K562 (cell line): ENCODE results near the gene HMGCL. TPM values are rescaled to one million over a fixed set of nuclear protein-coding genes. Genes with fewer than 3 reads are reported as not detected.
"Not testable (repeated sequence)": the region's sequence is repeated elsewhere in the genome, so short reads cannot be mapped to it uniquely, and the experiment has no call there.

ENCODE experiments used
- ATAC-seq: fragments of 200-7000 bp; cut with Tn5 transposase; 3 replicates; pipeline ENCODE4 v1.9.1; 2020; ENCODE audit warnings: moderate library complexity
- BruUV-seq: library from RNA; stranded (reverse); fragments of 400-500 nt; replicated peaks from 2 replicates; lab custom pipeline; 2021; lab: Mats Ljungman, UMichigan
- CTCF ChIA-PET: fragments of 300-600 bp; formaldehyde crosslinking; extraction: SDS; loops from one replicate; lab custom pipeline; 2021; ENCODE audit warnings: low intra/inter-chr PET ratio; lab: Yijun Ruan, JAX
- POLR2A ChIA-PET: fragments of 300-600, 350-650 bp; sonication (Branson Sonifier 250); formaldehyde crosslinking; extraction: SDS; loops from one replicate; lab custom pipeline; 2021; ENCODE audit warnings: antibody characterized with exemption, inconsistent platforms; lab: Yijun Ruan, JAX
- DNase-seq, 4 experiments: peaks; one replicate each; pipeline versions ENCODE4 v3.0.0 to v3.0.0-alpha.2; 2011 to 2018; ENCODE audit warnings: low spot score in 3 of 4, mixed read lengths in 3 of 4; ENCODE audit errors: extremely low read depth in 1 of 4
- FAIRE-seq: peaks from 2 replicates; lab custom pipeline; 2011; peaks lifted over from hg19 to GRCh38; lab: Jason Lieb, UNC
- H2AFZ ChIP-seq: 2 replicates; pipeline ENCODE4 v1.6.0; 2011; ENCODE audit warnings: low read depth, low read length, control low read depth, inconsistent platforms
- H3K27ac ChIP-seq: fragments of 200-600 bp; 3 replicates; pipeline ENCODE4 v1.8.0; 2011; ENCODE audit warnings: low read depth, mild to moderate bottlenecking, control low read depth, inconsistent platforms, low read length, moderate library complexity, mixed read lengths; ENCODE audit errors: extremely low read depth
- H3K27me3 ChIP-seq, 2 experiments: fragments of 300-600 bp in 1 of 2; 2 replicates in 1 of 2; 3 replicates in 1 of 2; pipeline versions ENCODE4 v1.6.0 to v1.8.0; 2011; ENCODE audit warnings: inconsistent platforms in 2 of 2, low read length in 2 of 2, mild to moderate bottlenecking in 1 of 2, mixed read lengths in 1 of 2, moderate library complexity in 1 of 2; ENCODE audit not compliant: control insufficient read depth in 2 of 2, insufficient read depth in 2 of 2
- H3K36me3 ChIP-seq: fragments of 300-600 bp; 3 replicates; pipeline ENCODE4 v1.8.0; 2011; ENCODE audit warnings: mild to moderate bottlenecking, low read length, inconsistent platforms; ENCODE audit not compliant: control insufficient read depth, insufficient read depth
- H3K4me1 ChIP-seq, 2 experiments: fragments of 200-600 bp in 1 of 2; replicated peaks in 1 of 2; 2 replicates in 1 of 2; 3 replicates in 1 of 2; pipeline versions ENCODE4 v1.5.1 to v1.8.0; 2011; ENCODE audit warnings: inconsistent platforms in 2 of 2, low read length in 2 of 2, mild to moderate bottlenecking in 1 of 2, mixed read lengths in 1 of 2, moderate library complexity in 1 of 2; ENCODE audit not compliant: control insufficient read depth in 2 of 2, insufficient read depth in 2 of 2
- H3K4me2 ChIP-seq: 2 replicates; pipeline ENCODE4 v1.6.1; 2011; ENCODE audit warnings: low read length, control low read depth, inconsistent platforms, mixed read lengths; ENCODE audit not compliant: insufficient read depth
- H3K4me3 ChIP-seq: fragments of 200-600 bp; sonication (generic), shearing (Covaris generic); 2 replicates; pipeline ENCODE4 v1.5.1; 2016; ENCODE audit warnings: control low read depth, inconsistent platforms
- H3K79me2 ChIP-seq: fragments of 200-600 bp; 3 replicates; pipeline ENCODE4 v1.8.0; 2011; ENCODE audit warnings: low read length, inconsistent platforms; ENCODE audit not compliant: control insufficient read depth, insufficient read depth
- H3K9ac ChIP-seq, 2 experiments: 2 replicates each; pipeline versions ENCODE4 v1.6.0 to v1.6.1; 2011; ENCODE audit warnings: low read depth in 2 of 2, low read length in 2 of 2, control low read depth in 1 of 2, inconsistent platforms in 1 of 2, mild to moderate bottlenecking in 1 of 2, mixed read lengths in 1 of 2; ENCODE audit not compliant: insufficient read depth in 1 of 2
- H3K9me1 ChIP-seq: one replicate; pipeline ENCODE4 v1.6.0; 2011; ENCODE audit warnings: inconsistent platforms, mild to moderate bottlenecking, low read length, moderate library complexity; ENCODE audit not compliant: control insufficient read depth, insufficient read depth
- H3K9me3 ChIP-seq: replicated peaks from 2 replicates; pipeline ENCODE4 v1.5.1; 2011; ENCODE audit warnings: low read depth, low read length, inconsistent platforms; ENCODE audit not compliant: control insufficient read depth, insufficient read depth
- H4K20me1 ChIP-seq: replicated peaks from 2 replicates; pipeline ENCODE4 v1.6.1; 2011; ENCODE audit warnings: low read length, inconsistent platforms, mixed read lengths; ENCODE audit not compliant: control insufficient read depth, insufficient read depth
- GABPB2 ChIP-seq: fragments of 250-450 bp; sonication (Bioruptor Pico); conservative IDR thresholded peaks from 2 replicates; pipeline ENCODE4 v1.5.1; 2021; ENCODE audit warnings: mild to moderate bottlenecking
- HOXB6 ChIP-seq: fragments of 250-450 bp; sonication (Bioruptor Pico); IDR thresholded peaks from 2 replicates; pipeline ENCODE4 v1.5.1; 2022; ENCODE audit warnings: mild to moderate bottlenecking, borderline replicate concordance
- ID3 ChIP-seq, 2 experiments: fragments of 250-450 bp in 1 of 2; fragments of 450-650 bp in 1 of 2; sonication (Bioruptor Pico) in 1 of 2; IDR thresholded peaks; 2 replicates each; pipeline versions ENCODE4 v1.6.1 to v1.8.0; 2016 to 2021; ENCODE audit warnings: mild to moderate bottlenecking in 2 of 2, moderate library complexity in 2 of 2, missing compliant biosample characterization in 1 of 2, missing genetic modification characterization in 1 of 2
- NFIX ChIP-seq: fragments of 250-450 bp; sonication (Bioruptor Pico); IDR thresholded peaks from 2 replicates; pipeline ENCODE4 v1.4.0; 2020; ENCODE audit warnings: low read depth, mild to moderate bottlenecking, moderate library complexity
- PPARD ChIP-seq: fragments of 250-450 bp; sonication (Bioruptor Pico); IDR thresholded peaks from 2 replicates; pipeline ENCODE4 v1.8.0; 2022; ENCODE audit warnings: inconsistent platforms, mild to moderate bottlenecking, moderate library complexity
- RNF219 ChIP-seq: fragments of 250-450 bp; sonication (Bioruptor Pico); IDR thresholded peaks from 2 replicates; pipeline ENCODE4 v1.5.0; 2022; ENCODE audit warnings: mild to moderate bottlenecking
- ZBTB11 ChIP-seq, 3 experiments: fragments of 200-800 bp in 1 of 3; fragments of 250-450 bp in 1 of 3; fragments of 450-650 bp in 1 of 3; sonication (Bioruptor Pico) in 1 of 3; sonication (Bioruptor generic) in 1 of 3; formaldehyde crosslinking in 1 of 3; IDR thresholded peaks; 2 replicates each; pipeline versions ENCODE4 v1.6.1 to v1.8.0; 2016 to 2022; ENCODE audit warnings: mild to moderate bottlenecking in 2 of 3, missing genetic modification characterization in 2 of 3, missing compliant biosample characterization in 1 of 3, moderate library complexity in 1 of 3
- ZNF140 ChIP-seq: fragments of 250-450 bp; sonication (Bioruptor Pico); IDR thresholded peaks from 2 replicates; pipeline ENCODE4 v1.8.0; 2021; ENCODE audit warnings: moderate library complexity, mild to moderate bottlenecking, inconsistent platforms
- ZNF277 ChIP-seq: fragments of 250-450 bp; sonication (Bioruptor Pico); IDR thresholded peaks from 2 replicates; pipeline ENCODE4 v1.8.0; 2022; ENCODE audit warnings: inconsistent platforms, mild to moderate bottlenecking, moderate library complexity, borderline replicate concordance
- ZNF408 ChIP-seq: fragments of 250-450 bp; sonication (Bioruptor Pico); IDR thresholded peaks from 2 replicates; pipeline ENCODE4 v1.4.0; 2020; ENCODE audit warnings: low read depth, mild to moderate bottlenecking, moderate library complexity
- ZNF707 ChIP-seq: fragments of 250-450 bp; sonication (Bioruptor Pico); conservative IDR thresholded peaks from 2 replicates; pipeline ENCODE4 v1.8.0; 2022; ENCODE audit warnings: inconsistent platforms, mild to moderate bottlenecking, moderate library complexity
- WGBS: fragments of 100-300 bp; shearing (Covaris generic); methylation state at CpG from one replicate; pipeline ENCODE4 v1.1.6; 2016; ENCODE audit warnings: low coverage, mixed read lengths; ENCODE audit not compliant: insufficient coverage; ENCODE audit errors: missing lambda C conversion rate; 5-methylcytosine and 5-hydroxymethylcytosine counted together
- in situ Hi-C: fragments of 300-500 bp; cut with MboI; formaldehyde crosslinking; loops from 4 replicates; pipeline ENCODE4 v1.15.0; 2018; ENCODE audit warnings: inconsistent platforms, mixed read lengths
- intact Hi-C: fragments of 100-400 bp; cut with micrococcal nuclease; formaldehyde crosslinking; loops from 2 replicates; pipeline ENCODE4 v1.14.2; 2022
- polyA plus RNA-seq, 8 experiments: library from polyadenylated mRNA; depleted of rRNA in 4 of 8; stranded (reverse) in 5 of 8; unstranded in 3 of 8; fragments of >200 nt; fragmentation: Nextera tagmentation in 2 of 8; fragmentation: Illumina TruSeq in 1 of 8; extraction: Ambion mirVana in 2 of 8; extraction: Trizol in 1 of 8; gene quantifications; 2 replicates each; pipeline versions ENCODE4 v1.2.1 to v1.2.3, GENCODE V29; 2011 to 2014; ENCODE audit warnings: inconsistent platforms in 1 of 8, missing spikeins in 1 of 8
- total RNA-seq, 7 experiments: library from RNA; depleted of rRNA in 6 of 7; stranded (reverse); fragments of >200 nt in 6 of 7; fragmentation: Illumina TruSeq in 2 of 7; extraction: Trizol in 2 of 7; gene quantifications; 2 replicates each; pipeline versions ENCODE4 v1.2.1 to v1.2.3, GENCODE V29; 2011 to 2021; ENCODE audit warnings: low replicate concordance in 1 of 7

Gene HMGCL
- total and polyA plus RNA-seq, 9 of the 15 experiments (the other 6 are each of a cell fraction or from before 2014, with no cell fraction given) = 18.0 to 82.2 (median 24.2) TPM

- TF ChIP-seq RNF219 = no peak
Observed at GRCh38 chr1:23784846-23785245, 40.4 kb downstream of the HMGCL start (continued).

DNA sequence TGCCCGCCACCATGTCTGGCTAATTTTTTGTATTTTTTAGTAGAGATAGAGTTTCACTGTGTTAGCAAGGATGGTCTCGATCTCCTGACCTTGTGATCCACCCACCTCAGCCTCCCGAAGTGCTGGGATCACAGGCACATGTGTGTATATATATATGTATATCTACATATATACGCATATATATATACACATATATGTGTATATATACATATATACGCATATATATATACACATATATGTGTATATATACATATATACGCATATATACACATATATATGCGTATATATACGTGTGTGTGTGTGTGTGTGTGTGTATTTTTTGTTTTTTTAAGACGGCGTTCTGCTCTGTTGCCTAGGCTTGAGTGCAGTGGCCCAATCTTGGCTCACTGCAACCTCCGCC lies 42.1 kb downstream of the HMGCL start:
- in situ Hi-C loops; H2AFZ ChIP-seq; intact Hi-C loops; H3K27me3 ChIP-seq; H3K4me3 ChIP-seq; DNase-seq; H4K20me1 ChIP-seq; H3K9ac ChIP-seq; CTCF ChIA-PET; ATAC-seq; H3K9me1 ChIP-seq; H3K27ac ChIP-seq; FAIRE-seq; H3K9me3 ChIP-seq; H3K4me2 ChIP-seq; BruUV-seq; TF ChIP-seq ID3 (tag; IDR thresholded peaks at IDR 0.05): not testable (repeated sequence)
- 93% methylated on average over 11 of the region's 11 CpGs for WGBS
- Histone ChIP-seq H3K4me1 (peaks cover 0 to 12% of the 10 kb centered on the region in 2 experiments; a peak in 2 of 5 replicates), H3K79me2 (peaks cover 64% of the 10 kb centered on the region), H3K36me3 (peaks cover 81% of the 10 kb centered on the region)
- POLR2A ChIA-PET = interaction anchor here (7.8 kb wide), 1 partner anchor 9 kb away, joined by 197 read pairs; the partner anchor contains the start of gene LYPLA2
- TF ChIP-seq GABPB2 (CRISPR knock-in tag) (peak; percentile 72; the same call in 1 of the 2 replicates), ZNF277 (CRISPR knock-in tag) (peak; percentile 96), PPARD (CRISPR knock-in tag) (0 out of 2 replicates have a peak, but pooled peaks have one; percentile 60), NFIX (CRISPR knock-in tag) (peak; percentile 65; the same call in 1 of the 2 replicates), ZBTB11 (CRISPR knock-in tag; IDR thresholded peaks at IDR 0.05) (peak in 1 of 3 experiments; percentile 65; a peak in 1 of 6 replicates), HOXB6 (CRISPR knock-in tag) (0 out of 2 replicates have a peak, but pooled peaks have one; percentile 39), ZNF140 (peak; percentile 78; the same call in 1 of the 2 replicates), ID3 (CRISPR knock-in tag; IDR thresholded peaks at IDR 0.05) (0 out of 2 replicates have a peak, but pooled peaks have one; percentile 37), ZNF707 (CRISPR knock-in tag) (peak; percentile 77), ZNF408 (peak; percentile 88; the same call in 1 of the 2 replicates)
